Hepatocyte (in vitro differentiated cells): ENCODE data around the gene UBE2E1.

Experiments
- EZH2 ChIP-seq: fragments of 200-600 bp; sonication (generic); IDR thresholded peaks from 2 replicates; pipeline ENCODE4 v1.6.1; 2016; ENCODE audit warnings: antibody characterized with exemption, mild to moderate bottlenecking, borderline replicate concordance
- EZH2phosphoT487 ChIP-seq: fragments of 200-600 bp; sonication (generic); IDR thresholded peaks from one replicate; pipeline ENCODE4 v1.6.1; 2018; ENCODE audit warnings: antibody characterized with exemption, mild to moderate bottlenecking, low read depth, moderate library complexity; ENCODE audit not compliant: unreplicated experiment, severe bottlenecking
- TF ChIP-seq, protein P1 (sequence below): fragments of 200-600 bp; sonication (generic); IDR thresholded peaks from 2 replicates; pipeline ENCODE4 v1.5.1; 2016; ENCODE audit warnings: antibody characterized with exemption, mild to moderate bottlenecking; ENCODE audit not compliant: poor library complexity

DNA sequence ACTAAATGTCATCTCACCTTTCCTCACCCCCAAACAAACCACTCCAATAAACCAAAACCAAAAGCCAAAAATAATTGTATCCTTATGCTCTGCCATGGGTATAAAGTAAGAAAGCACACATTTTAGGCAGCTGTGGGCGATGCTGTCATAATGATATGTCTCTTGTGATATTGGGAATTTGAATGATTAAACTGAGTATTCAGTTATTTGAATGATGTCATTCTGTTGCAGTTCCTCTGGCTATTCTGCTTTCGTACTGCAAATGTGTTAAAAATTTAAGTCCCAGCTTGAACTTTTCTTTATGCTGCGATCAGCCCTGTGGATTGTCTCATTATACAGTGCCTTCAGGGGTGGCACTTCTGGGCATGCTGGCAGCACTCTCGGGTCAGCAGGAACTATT, 128.5 kb downstream of the UBE2E1 start:
- TF ChIP-seq, protein P1, sequence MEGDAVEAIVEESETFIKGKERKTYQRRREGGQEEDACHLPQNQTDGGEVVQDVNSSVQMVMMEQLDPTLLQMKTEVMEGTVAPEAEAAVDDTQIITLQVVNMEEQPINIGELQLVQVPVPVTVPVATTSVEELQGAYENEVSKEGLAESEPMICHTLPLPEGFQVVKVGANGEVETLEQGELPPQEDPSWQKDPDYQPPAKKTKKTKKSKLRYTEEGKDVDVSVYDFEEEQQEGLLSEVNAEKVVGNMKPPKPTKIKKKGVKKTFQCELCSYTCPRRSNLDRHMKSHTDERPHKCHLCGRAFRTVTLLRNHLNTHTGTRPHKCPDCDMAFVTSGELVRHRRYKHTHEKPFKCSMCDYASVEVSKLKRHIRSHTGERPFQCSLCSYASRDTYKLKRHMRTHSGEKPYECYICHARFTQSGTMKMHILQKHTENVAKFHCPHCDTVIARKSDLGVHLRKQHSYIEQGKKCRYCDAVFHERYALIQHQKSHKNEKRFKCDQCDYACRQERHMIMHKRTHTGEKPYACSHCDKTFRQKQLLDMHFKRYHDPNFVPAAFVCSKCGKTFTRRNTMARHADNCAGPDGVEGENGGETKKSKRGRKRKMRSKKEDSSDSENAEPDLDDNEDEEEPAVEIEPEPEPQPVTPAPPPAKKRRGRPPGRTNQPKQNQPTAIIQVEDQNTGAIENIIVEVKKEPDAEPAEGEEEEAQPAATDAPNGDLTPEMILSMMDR = no peak
- no peak for TF ChIP-seq EZH2
- TF ChIP-seq EZH2phosphoT487 = no peak
